ENCODE measurements around the gene CDK5RAP3.

CDK5RAP3 gene

GRCh38 chr17:47956791-47957590, 13.9 kb upstream of the CDK5RAP3 start (continued):
- TF ChIP-seq ZBTB44 (tag by site-specific recombination; IDR thresholded peaks at IDR 0.05), result no peak
- no peak for TF ChIP-seq ZNF350 (tag by site-specific recombination; IDR thresholded peaks at IDR 0.05)
- no peak for TF ChIP-seq PRDM6 (tag by site-specific recombination; IDR thresholded peaks at IDR 0.05)
- no peak for TF ChIP-seq ZNF155 (tag by site-specific recombination; IDR thresholded peaks at IDR 0.05)
- no peak for TF ChIP-seq HOXC10 (CRISPR knock-in tag; IDR thresholded peaks at IDR 0.05)
- TF ChIP-seq IKZF3 (tag by site-specific recombination; IDR thresholded peaks at IDR 0.05), result peak; percentile 18; the same call in 1 of the 2 replicates
- TF ChIP-seq ZNF239 (tag by site-specific recombination; IDR thresholded peaks at IDR 0.05), result no peak
- TF ChIP-seq ZNF280C (tag by site-specific recombination; IDR thresholded peaks at IDR 0.05), result no peak
- peak; percentile 56; the same call in 1 of the 2 replicates for TF ChIP-seq ZFP69B (tag by site-specific recombination; IDR thresholded peaks at IDR 0.05)
- no peak for TF ChIP-seq ZNF544 (tag by site-specific recombination; IDR thresholded peaks at IDR 0.05)
- no peak for TF ChIP-seq ZBTB8A (tag by site-specific recombination; IDR thresholded peaks at IDR 0.05)
- no peak for TF ChIP-seq ZNF488 (tag by site-specific recombination; IDR thresholded peaks at IDR 0.05)
- TF ChIP-seq ZBTB1 (tag by site-specific recombination; IDR thresholded peaks at IDR 0.05), result no peak
- no peak for TF ChIP-seq ZSCAN30 (tag by site-specific recombination; IDR thresholded peaks at IDR 0.05)
- no peak for TF ChIP-seq ZNF23 (tag by site-specific recombination; IDR thresholded peaks at IDR 0.05; ENCODE audit: borderline replicate concordance)
- TF ChIP-seq GLI4 (tag by site-specific recombination; IDR thresholded peaks at IDR 0.05), result no peak
- 0 out of 2 replicates have a peak, but pooled peaks have one; percentile 17 for TF ChIP-seq PATZ1 (tag by site-specific recombination; IDR thresholded peaks at IDR 0.05)
